GM19438 (cell line): ENCODE measurements around the gene PERP.
A peak's percentile ranks its signal among the peaks of the same experiment; 100 is the strongest.
"Not testable (repeated sequence)": the region's sequence is repeated elsewhere in the genome, so short reads cannot be mapped to it uniquely, and the experiment has no call there.

Experiments used
- ATAC-seq: cut with Tn5 transposase; IDR thresholded peaks from one replicate; pipeline ENCODE4 v1.9.1; 2021; ENCODE audit warnings: low read depth; ENCODE audit not compliant: unreplicated experiment

PERP gene

GRCh38 chr6:138107078-138107751 is at the start of gene PERP:
Gene PERP (minus strand): TSS chr6:138107419. CDS start chr6:138107340, 79 bp downstream.
- peak; percentile 67 for ATAC-seq

GRCh38 chr6:138155443-138155842 is 48.2 kb upstream of the PERP start:
- ATAC-seq = no peak

DNA sequence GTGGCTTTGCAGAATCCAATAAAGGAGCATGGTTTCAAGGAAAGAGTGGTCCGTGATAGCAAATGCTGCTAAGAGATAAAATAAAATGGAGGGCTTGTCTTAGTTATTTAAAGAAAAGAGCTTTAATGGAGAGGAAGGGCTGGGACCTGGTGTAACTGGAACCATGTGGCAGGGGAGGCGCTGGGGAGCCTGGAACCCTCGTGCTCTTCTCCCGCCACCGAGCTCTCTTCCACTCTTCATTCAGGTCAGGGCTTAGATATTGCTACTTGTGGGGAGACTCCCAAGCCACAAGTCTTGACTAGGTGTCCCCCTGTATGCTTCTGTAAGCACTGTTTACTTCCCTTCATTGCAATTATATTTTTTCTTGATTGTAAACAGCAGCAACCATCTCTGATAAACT is 39.3 kb upstream of the PERP start:
- ATAC-seq = no peak

DNA sequence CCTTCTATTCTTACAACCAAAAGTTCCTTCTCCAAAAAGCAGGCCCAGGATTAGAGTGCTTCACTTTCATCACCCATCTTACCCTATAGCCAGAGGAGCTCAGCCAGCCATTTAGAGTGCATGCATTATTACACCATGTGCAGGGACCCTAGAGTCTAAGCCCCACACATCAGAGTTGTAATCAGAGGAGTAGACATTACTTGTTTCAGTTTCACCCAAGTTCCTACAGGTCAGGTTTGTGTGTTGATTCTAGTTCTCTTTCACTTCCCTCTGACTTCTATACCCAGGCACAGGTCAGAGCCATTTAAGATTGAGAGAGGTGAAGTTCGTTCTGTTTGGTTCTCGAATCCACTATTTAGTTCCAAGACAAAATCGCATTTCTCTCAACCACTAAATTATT is 38.2 kb upstream of the PERP start:
- no peak for ATAC-seq

- ATAC-seq = no peak
Observed at GRCh38 chr6:138142806-138143205, 35.6 kb upstream of the PERP start.

GRCh38 chr6:138129190-138129589 is 22.0 kb upstream of the PERP start:
- ATAC-seq = no peak

DNA sequence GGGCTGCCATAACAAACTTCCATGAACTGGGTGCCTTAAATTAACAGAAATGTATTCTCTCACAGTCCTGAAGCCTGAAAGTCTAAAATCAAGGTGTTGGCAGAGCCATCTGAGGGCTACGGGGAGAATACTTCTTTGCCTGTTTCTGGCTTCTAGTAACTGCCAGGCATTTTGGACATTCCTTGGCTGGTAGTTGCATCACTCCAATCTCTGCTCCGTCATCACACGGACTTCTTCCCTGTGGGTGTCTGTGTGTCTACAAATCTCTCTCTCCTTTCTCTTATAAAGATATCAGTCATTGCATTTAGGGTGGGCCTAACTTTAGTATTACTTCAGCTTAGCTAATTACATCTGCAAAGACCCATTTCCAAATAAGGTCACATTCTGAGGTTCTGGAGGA is 20.9 kb upstream of the PERP start:
- ATAC-seq = no peak

GRCh38 chr6:138124096-138124495 is 16.9 kb upstream of the PERP start:
- ATAC-seq = no peak

- no peak for ATAC-seq
Observed at GRCh38 chr6:138119976-138120375, 12.8 kb upstream of the PERP start.

DNA sequence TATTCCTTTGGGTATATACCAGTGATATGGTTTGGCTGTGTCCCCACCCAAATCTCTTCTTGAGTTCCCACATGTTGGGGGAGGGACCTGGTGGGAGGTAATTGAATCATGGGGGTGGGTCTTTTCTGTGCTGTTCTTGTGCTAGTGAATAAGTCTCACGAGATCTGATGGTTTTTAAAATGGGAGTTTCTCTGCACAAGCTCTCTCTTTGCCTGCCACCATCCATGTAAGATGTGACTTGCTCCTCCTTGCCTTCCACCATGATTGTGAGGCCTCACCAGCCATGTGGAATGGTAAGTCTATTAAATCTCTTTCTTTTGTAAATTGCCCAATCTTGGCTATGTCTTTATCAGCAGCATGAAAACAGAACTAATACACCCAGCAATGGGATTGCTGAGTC is 12.0 kb upstream of the PERP start:
- not testable (repeated sequence) for ATAC-seq

- ATAC-seq = no peak
Observed at GRCh38 chr6:138117376-138117914, 10.2 kb upstream of the PERP start.

DNA sequence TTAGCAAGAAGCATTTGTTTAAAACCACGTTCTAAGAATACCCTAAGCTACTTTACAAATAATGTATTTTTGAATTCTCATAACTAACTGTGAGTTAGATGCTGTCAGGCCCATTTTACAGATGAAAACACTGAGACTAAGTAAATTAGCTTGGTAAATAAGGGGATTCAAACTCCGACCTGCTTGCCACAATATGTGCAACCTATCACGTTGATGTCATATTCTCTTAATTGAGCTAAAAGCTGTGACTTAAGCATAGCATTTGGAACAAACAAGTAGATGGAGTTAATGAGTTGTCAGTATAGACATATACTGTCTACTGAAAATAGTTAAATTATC is 9.4 kb upstream of the PERP start:
- ATAC-seq = no peak

DNA sequence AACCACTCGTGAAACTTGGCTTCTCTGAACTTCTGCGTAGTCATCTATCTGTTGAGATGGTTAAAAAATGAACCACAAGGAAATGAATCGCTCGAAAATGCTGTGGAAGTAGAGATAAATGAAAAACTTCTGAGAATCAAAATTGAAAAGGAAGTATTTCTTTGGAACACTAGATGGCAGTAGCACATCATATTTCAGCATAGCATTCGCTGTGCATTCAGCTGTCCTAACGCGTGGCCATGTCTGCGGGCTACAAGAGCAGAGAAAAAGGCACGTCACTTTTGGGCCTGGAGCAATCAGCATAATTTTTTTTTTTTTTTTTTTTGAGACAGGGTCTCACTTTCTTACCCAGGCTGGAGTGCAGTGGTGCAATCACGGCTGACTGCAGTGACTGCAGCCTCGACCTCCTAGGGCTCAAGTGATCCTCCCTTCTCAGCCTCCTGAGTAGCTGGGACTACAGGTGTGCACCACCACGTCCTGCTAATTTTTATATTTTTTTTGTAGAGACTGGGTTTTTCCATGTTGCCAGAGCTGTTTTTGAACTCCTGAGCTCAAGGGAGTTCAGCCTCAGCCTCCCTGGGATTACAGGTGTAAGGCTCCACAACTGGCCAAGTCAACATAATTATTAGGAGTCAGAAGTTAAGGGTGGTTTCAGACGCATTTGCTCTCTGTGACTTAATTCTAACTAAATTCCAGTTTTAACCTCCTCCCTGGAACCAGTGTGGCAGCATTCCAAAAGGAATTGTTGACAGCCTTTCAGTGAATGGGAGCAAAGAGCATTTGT is 8.8 kb upstream of the PERP start:
- ATAC-seq = no peak

GRCh38 chr6:138115201-138115600 is 8.0 kb upstream of the PERP start:
- no peak for ATAC-seq

- ATAC-seq = no peak
Observed at GRCh38 chr6:138113588-138114210, 6.5 kb upstream of the PERP start.

GRCh38 chr6:138110229-138110628 is 3.0 kb upstream of the PERP start:
- ATAC-seq = no peak

DNA sequence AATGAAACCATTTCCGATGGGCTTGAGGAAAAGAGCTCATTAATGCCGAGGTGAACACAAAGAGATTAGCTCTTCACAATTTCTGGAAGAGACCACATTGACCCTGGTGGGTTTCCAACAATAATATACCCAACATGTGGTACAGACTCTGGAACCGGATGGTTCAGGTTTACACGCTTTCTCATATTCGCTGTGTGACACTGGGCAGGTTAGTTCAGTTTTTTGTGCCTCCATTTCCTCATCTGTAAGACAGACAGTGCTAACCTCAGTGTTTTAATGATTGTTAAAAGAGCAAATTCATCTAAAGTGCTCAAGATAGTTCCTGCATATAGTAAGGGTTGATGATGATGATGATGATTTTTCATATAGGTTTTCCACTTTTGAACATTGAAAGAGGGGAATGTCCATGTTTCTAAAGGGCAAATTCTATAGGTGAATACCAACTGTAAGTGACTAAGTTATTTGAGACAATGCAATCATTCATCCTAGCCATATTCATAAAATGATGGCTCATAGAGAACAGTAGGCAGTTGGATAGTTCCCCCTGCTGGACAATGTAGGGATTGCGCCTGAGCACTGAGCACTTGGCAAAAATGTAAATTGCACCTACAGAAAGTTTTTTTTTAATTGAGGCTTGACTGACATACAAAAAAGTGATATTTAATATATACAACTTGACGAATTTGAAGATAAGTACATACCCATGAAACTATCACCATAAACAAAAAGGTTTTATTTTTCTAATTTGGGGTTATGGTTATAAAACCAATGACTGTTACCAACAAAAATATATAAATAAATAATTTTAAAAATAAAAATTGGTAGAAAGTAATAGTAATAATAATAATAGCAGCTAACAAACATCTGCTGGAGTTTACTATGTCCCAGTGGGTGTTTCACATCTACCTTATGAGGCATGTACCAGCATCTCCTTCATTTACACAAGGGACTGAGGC is 2.1 kb upstream of the PERP start:
- no peak for ATAC-seq

DNA sequence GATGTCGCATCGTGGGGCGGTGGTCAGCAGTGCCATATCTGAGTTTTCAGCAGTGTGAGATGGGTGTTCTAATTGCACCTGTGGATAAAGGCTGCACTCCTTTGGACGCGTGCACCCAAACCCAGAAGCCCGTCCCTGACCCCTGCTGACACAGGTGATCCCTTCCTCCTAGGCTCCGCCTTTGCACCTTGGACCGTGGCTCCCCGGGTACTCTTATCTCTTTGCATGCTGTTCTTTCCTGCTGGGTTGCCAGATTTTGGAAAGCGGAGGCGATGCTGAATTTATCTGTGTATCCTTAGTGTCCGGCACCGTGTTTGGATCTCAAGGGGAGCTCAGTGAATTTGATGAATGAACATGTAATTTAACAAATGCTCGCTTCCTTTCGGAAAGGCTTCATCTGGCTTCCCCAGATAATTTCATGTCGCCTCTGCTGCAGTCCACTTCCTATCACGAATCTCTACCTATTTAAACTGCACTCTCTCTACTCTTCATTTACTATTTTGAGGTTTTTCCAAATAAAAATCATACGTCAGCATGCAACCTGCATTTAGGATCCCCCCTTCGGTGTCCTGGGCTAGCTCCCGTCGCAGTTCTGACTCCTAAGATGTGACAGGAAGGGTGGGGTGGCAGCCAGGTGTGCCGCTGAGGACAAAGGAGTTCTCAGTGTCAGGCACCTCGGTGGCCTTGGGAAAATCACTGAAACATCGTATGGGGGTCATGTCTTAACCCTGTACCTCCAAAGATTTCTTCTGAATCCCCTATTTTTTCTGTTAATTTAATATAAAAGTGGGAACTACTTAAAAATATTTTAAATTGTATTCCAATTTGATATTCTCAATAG is 753 bp upstream of the PERP start:
- ATAC-seq = no peak

- no peak for ATAC-seq
Observed at GRCh38 chr6:138106665-138107077, 548 bp downstream of the PERP start.
